ENCODE measurements around the gene NPBWR2. TPM values are rescaled to one million over a fixed set of nuclear protein-coding genes. Genes with fewer than 3 reads are reported as not detected.
"Not testable (repeated sequence)": the region's sequence is repeated elsewhere in the genome, so short reads cannot be mapped to it uniquely, and the experiment has no call there.

The NPBWR2 gene
- total RNA-seq, 1 donor from 2014 or later = not detected

- ATAC-seq = no peak
These were observed 37.0 kb upstream of the NPBWR2 start for GRCh38 chr20:64144144-64144912.

GRCh38 chr20:64143018-64143801, 35.8 kb upstream of the NPBWR2 start:
- ATAC-seq = no peak
- no peak for DNase-seq (ENCODE audit: low spot score)

More at GRCh38 chr20:64144144-64144912, 37.0 kb upstream of the NPBWR2 start:
- no peak for DNase-seq (ENCODE audit: low spot score)

- DNase-seq (ENCODE audit: low spot score) (no peak), ATAC-seq (no peak)
These were observed 35.2 kb upstream of the NPBWR2 start for GRCh38 chr20:64142590-64142989.

GRCh38 chr20:64140956-64141355, 33.6 kb upstream of the NPBWR2 start:
- DNase-seq (ENCODE audit: low spot score) = no peak

GRCh38 chr20:64140061-64140931, 32.9 kb upstream of the NPBWR2 start:
- no peak for DNase-seq (ENCODE audit: low spot score)
- ATAC-seq = no peak

More at GRCh38 chr20:64140956-64141355, 33.6 kb upstream of the NPBWR2 start:
- no peak for ATAC-seq

- DNase-seq (ENCODE audit: low spot score) (no peak), ATAC-seq (no peak)
These were observed 32.1 kb upstream of the NPBWR2 start for GRCh38 chr20:64139199-64140060.

- no peak for DNase-seq (ENCODE audit: low spot score)
These were observed 31.0 kb upstream of the NPBWR2 start for GRCh38 chr20:64138276-64138815.

GRCh38 chr20:64137598-64138031, 30.2 kb upstream of the NPBWR2 start:
- DNase-seq (ENCODE audit: low spot score) = no peak
- ATAC-seq = no peak

More at GRCh38 chr20:64138276-64138815, 31.0 kb upstream of the NPBWR2 start:
- ATAC-seq = no peak

- ATAC-seq (no peak), DNase-seq (ENCODE audit: low spot score) (no peak)
These were observed 28.8 kb upstream of the NPBWR2 start for GRCh38 chr20:64136004-64136710.

GRCh38 chr20:64134744-64135143, 27.4 kb upstream of the NPBWR2 start:
- ATAC-seq; DNase-seq (ENCODE audit: low spot score): not testable (repeated sequence)

- peak; percentile 33 for ATAC-seq
- no peak for DNase-seq (ENCODE audit: low spot score)
These were observed 26.6 kb upstream of the NPBWR2 start for GRCh38 chr20:64133951-64134407.

GRCh38 chr20:64131406-64131805, 24.0 kb upstream of the NPBWR2 start:
- no peak for DNase-seq (ENCODE audit: low spot score)

GRCh38 chr20:64130876-64131275, 23.5 kb upstream of the NPBWR2 start:
- DNase-seq (ENCODE audit: low spot score) (no peak), ATAC-seq (no peak)

More at GRCh38 chr20:64131406-64131805, 24.0 kb upstream of the NPBWR2 start:
- ATAC-seq = peak; percentile 89

GRCh38 chr20:64130271-64130670, 22.9 kb upstream of the NPBWR2 start:
- ATAC-seq (no peak), DNase-seq (ENCODE audit: low spot score) (no peak)

GRCh38 chr20:64129146-64129782, 21.9 kb upstream of the NPBWR2 start:
- no peak for ATAC-seq

GRCh38 chr20:64123517-64123916, 16.2 kb upstream of the NPBWR2 start:
- ATAC-seq; DNase-seq (ENCODE audit: low spot score): not testable (repeated sequence)

More at GRCh38 chr20:64129146-64129782, 21.9 kb upstream of the NPBWR2 start:
- no peak for DNase-seq (ENCODE audit: low spot score)

GRCh38 chr20:64122927-64123326, 15.6 kb upstream of the NPBWR2 start:
- ATAC-seq; DNase-seq (ENCODE audit: low spot score): not testable (repeated sequence)

GRCh38 chr20:64121586-64121985, 14.2 kb upstream of the NPBWR2 start:
- DNase-seq (ENCODE audit: low spot score) (no peak), ATAC-seq (no peak)
